ENCODE data around the gene CADPS2.

Gene CADPS2

GRCh38 chr7:122886357-122887081 lies at the start of gene CADPS2:
Gene CADPS2 (minus strand): TSS chr7:122886460. CDS start chr7:122886337, 123 bp downstream.
- in situ Hi-C loops (cut with MboI; ENCODE audit: low sequenced_read_pairs), result no loop called here

GRCh38 chr7:122935620-122936019 lies 49.4 kb upstream of the CADPS2 start:
- in situ Hi-C loops (cut with MboI; ENCODE audit: low sequenced_read_pairs), result no loop called here

- in situ Hi-C loops (cut with MboI; ENCODE audit: low sequenced_read_pairs), result no loop called here
Observed at GRCh38 chr7:122919643-122920181, 33.5 kb upstream of the CADPS2 start.

- in situ Hi-C loops (cut with MboI; ENCODE audit: low sequenced_read_pairs), result no loop called here
Observed at GRCh38 chr7:122914812-122915211, 28.6 kb upstream of the CADPS2 start.

GRCh38 chr7:122913608-122914007 lies 27.3 kb upstream of the CADPS2 start:
- in situ Hi-C loops (cut with MboI; ENCODE audit: low sequenced_read_pairs), result no loop called here

- in situ Hi-C loops (cut with MboI; ENCODE audit: low sequenced_read_pairs), result no loop called here
Observed at GRCh38 chr7:122902751-122903495, 16.7 kb upstream of the CADPS2 start.

GRCh38 chr7:122901250-122901649 lies 15.0 kb upstream of the CADPS2 start:
- in situ Hi-C loops (cut with MboI; ENCODE audit: low sequenced_read_pairs), result no loop called here

- in situ Hi-C loops (cut with MboI; ENCODE audit: low sequenced_read_pairs), result no loop called here
Observed at GRCh38 chr7:122896509-122896908, 10.2 kb upstream of the CADPS2 start.

- in situ Hi-C loops (cut with MboI; ENCODE audit: low sequenced_read_pairs), result no loop called here
Observed at GRCh38 chr7:122893486-122893885, 7.2 kb upstream of the CADPS2 start.

GRCh38 chr7:122889116-122889515 lies 2.9 kb upstream of the CADPS2 start:
- in situ Hi-C loops (cut with MboI; ENCODE audit: low sequenced_read_pairs), result no loop called here

GRCh38 chr7:122887848-122888247 lies 1.6 kb upstream of the CADPS2 start:
- in situ Hi-C loops (cut with MboI; ENCODE audit: low sequenced_read_pairs), result no loop called here

- in situ Hi-C loops (cut with MboI; ENCODE audit: low sequenced_read_pairs), result no loop called here
Observed at GRCh38 chr7:122887198-122887597, 938 bp upstream of the CADPS2 start.

GRCh38 chr7:122885583-122886356 lies 490 bp downstream of the CADPS2 start:
- in situ Hi-C loops (cut with MboI; ENCODE audit: low sequenced_read_pairs), result no loop called here

- in situ Hi-C loops (cut with MboI; ENCODE audit: low sequenced_read_pairs), result no loop called here
Observed at GRCh38 chr7:122884186-122884585, 2.1 kb downstream of the CADPS2 start.

GRCh38 chr7:122883049-122883680 lies 3.1 kb downstream of the CADPS2 start:
- in situ Hi-C loops (cut with MboI; ENCODE audit: low sequenced_read_pairs), result no loop called here

GRCh38 chr7:122881324-122881723 lies 4.9 kb downstream of the CADPS2 start:
- in situ Hi-C loops (cut with MboI; ENCODE audit: low sequenced_read_pairs), result no loop called here

GRCh38 chr7:122869260-122869659 lies 17.0 kb downstream of the CADPS2 start:
- in situ Hi-C loops (cut with MboI; ENCODE audit: low sequenced_read_pairs), result no loop called here

- in situ Hi-C loops (cut with MboI; ENCODE audit: low sequenced_read_pairs), result no loop called here
Observed at GRCh38 chr7:122867471-122867980, 18.7 kb downstream of the CADPS2 start.

- in situ Hi-C loops (cut with MboI; ENCODE audit: low sequenced_read_pairs), result no loop called here
Observed at GRCh38 chr7:122864838-122865237, 21.4 kb downstream of the CADPS2 start.

- in situ Hi-C loops (cut with MboI; ENCODE audit: low sequenced_read_pairs), result no loop called here
Observed at GRCh38 chr7:122864016-122864415, 22.2 kb downstream of the CADPS2 start.

- in situ Hi-C loops (cut with MboI; ENCODE audit: low sequenced_read_pairs), result no loop called here
Observed at GRCh38 chr7:122858320-122858719, 27.9 kb downstream of the CADPS2 start.

Measured in HL-60/S4 treated with retinoic acid at 250 ng/mL for 4 days and 3 days (cell line).